Choroid plexus epithelial cell (primary cell): ENCODE data around the gene SAPCD2.
A peak's percentile ranks its signal among the peaks of the same experiment; 100 is the strongest.

Experiments
- DNase-seq: peaks from one replicate; pipeline ENCODE4 v3.0.0-alpha.2; 2010; ENCODE audit warnings: low read depth
- H3K4me3 ChIP-seq: 2 replicates; pipeline ENCODE4 v1.5.1; 2011; ENCODE audit warnings: low read depth, mild to moderate bottlenecking, control low read depth, low read length, moderate library complexity
- CTCF ChIP-seq: conservative IDR thresholded peaks from 2 replicates; pipeline ENCODE4 v1.5.1; 2011; ENCODE audit warnings: low read depth, mild to moderate bottlenecking, control low read depth, inconsistent platforms, low read length, moderate library complexity

SAPCD2 gene

GRCh38 chr9:137030006-137030405 is 40.4 kb downstream of the SAPCD2 start:
- no peak overlapping the region for H3K4me3 ChIP-seq
- DNase-seq, result no peak
- TF ChIP-seq CTCF, result no peak

- peak; percentile 87 for TF ChIP-seq CTCF
- DNase-seq, result peak; percentile 57
- no peak overlapping the region for H3K4me3 ChIP-seq
Measured at GRCh38 chr9:137029058-137029936, 41.1 kb downstream of the SAPCD2 start.

- TF ChIP-seq CTCF, result peak; percentile 44
- DNase-seq, result peak; percentile 35
- H3K4me3 ChIP-seq, result peak overlapping the region; percentile 54
Measured at GRCh38 chr9:137028263-137029057, 41.9 kb downstream of the SAPCD2 start.

GRCh38 chr9:137027369-137028262 is 42.7 kb downstream of the SAPCD2 start, which contains the start of gene ABCA2:
Gene ABCA2, minus strand, starts transcription at chr9:137028237. Its CDS starts 97 bp downstream, at chr9:137028140.
- H3K4me3 ChIP-seq, result peak within 1 kb of the TSS; percentile 54
- no peak for TF ChIP-seq CTCF
- no peak for DNase-seq

- no peak overlapping the region for H3K4me3 ChIP-seq
- no peak for TF ChIP-seq CTCF
Measured at GRCh38 chr9:137026828-137027227, 43.5 kb downstream of the SAPCD2 start.

GRCh38 chr9:137026384-137026783 is 44.0 kb downstream of the SAPCD2 start:
- TF ChIP-seq CTCF, result no peak
- no peak overlapping the region for H3K4me3 ChIP-seq
- no peak for DNase-seq

More at GRCh38 chr9:137026828-137027227, 43.5 kb downstream of the SAPCD2 start:
- no peak for DNase-seq
